Calu3 (cell line): Measurements from ENCODE around the gene ZNF682. TPM values are rescaled to one million over a fixed set of nuclear protein-coding genes. Genes with fewer than 3 reads are reported as not detected.
"Not testable (repeated sequence)": the region's sequence is repeated elsewhere in the genome, so short reads cannot be mapped to it uniquely, and the experiment has no call there.

Source experiments
- BruUV-seq: library from RNA; stranded (reverse); fragments of 400-500 nt; replicated peaks from 2 replicates; lab custom pipeline; 2021; lab: Mats Ljungman, UMichigan
- CTCF ChIA-PET: fragments of 300-600 bp; sonication (Branson Sonifier 250); formaldehyde crosslinking; loops from one replicate; lab custom pipeline; 2022; ENCODE audit warnings: antibody characterized with exemption; lab: Charles Lee
- DNase-seq: peaks from one replicate; pipeline ENCODE4 v3.0.0; 2022
- H3K27ac Mint-ChIP-seq: one replicate; pipeline ENCODE4 v1.8.0; 2022; ENCODE audit warnings: mixed read lengths; ENCODE audit not compliant: unreplicated experiment
- H3K27me3 Mint-ChIP-seq: one replicate; pipeline ENCODE4 v1.8.0; 2022; ENCODE audit warnings: mixed read lengths; ENCODE audit not compliant: unreplicated experiment
- H3K36me3 Mint-ChIP-seq: one replicate; pipeline ENCODE4 v1.8.0; 2022; ENCODE audit warnings: mild to moderate bottlenecking, moderate library complexity, mixed read lengths; ENCODE audit not compliant: insufficient read depth, unreplicated experiment
- H3K4me1 Mint-ChIP-seq: one replicate; pipeline ENCODE4 v1.8.0; 2022; ENCODE audit warnings: mild to moderate bottlenecking, low read depth, mixed read lengths; ENCODE audit not compliant: unreplicated experiment
- H3K4me3 Mint-ChIP-seq: one replicate; pipeline ENCODE4 v1.8.0; 2022; ENCODE audit warnings: mild to moderate bottlenecking, low read depth, moderate library complexity, mixed read lengths; ENCODE audit not compliant: unreplicated experiment
- H3K9me3 Mint-ChIP-seq: one replicate; pipeline ENCODE4 v1.8.0; 2022; ENCODE audit warnings: low read depth, mixed read lengths; ENCODE audit not compliant: unreplicated experiment
- CTCF ChIP-seq: fragments of 200-600 bp; IDR thresholded peaks from one replicate; pipeline ENCODE4 v1.8.0; 2022; ENCODE audit warnings: antibody characterized with exemption; ENCODE audit not compliant: unreplicated experiment
- intact Hi-C: fragments of 100-400 bp; cut with micrococcal nuclease; formaldehyde crosslinking; loops from one replicate; pipeline ENCODE4 v1.10.0; 2022; ENCODE audit not compliant: unreplicated experiment
- total RNA-seq: library from RNA; stranded (reverse); gene quantifications from 2 replicates; pipeline ENCODE4 v1.2.3, GENCODE V29; 2022

The ZNF682 gene
- total RNA-seq, 1 experiment from 2014 or later: 3.5 TPM

DNA sequence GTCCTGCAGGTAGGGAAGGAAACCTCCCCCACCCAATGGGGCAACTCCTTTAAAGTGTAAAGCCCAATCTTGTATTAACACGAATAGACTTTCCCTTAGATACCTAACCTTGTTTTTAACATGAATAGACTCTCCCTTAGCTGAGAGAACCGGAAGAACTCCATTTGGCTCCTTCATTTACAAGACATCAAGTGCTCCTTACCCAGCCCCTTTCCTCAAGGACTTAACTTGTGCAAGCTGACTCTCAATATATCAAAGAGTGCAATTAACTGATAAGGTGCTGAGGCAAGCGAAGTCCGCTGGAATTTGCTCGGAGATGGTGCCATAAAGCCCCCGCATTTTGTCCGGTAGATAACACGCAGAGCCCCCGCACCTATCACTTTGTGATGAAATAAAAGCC is 28.6 kb upstream of the ZNF682 start:
- intact Hi-C loops: no loop called here
- Mint-ChIP-seq H3K4me1 (no peaks in the 10 kb centered on the region), H3K27ac (no peak overlapping the region), H3K4me3 (no peak overlapping the region), H3K9me3 (peaks cover 11% of the 10 kb centered on the region), H3K27me3 (no peaks in the 10 kb centered on the region), H3K36me3 (no peaks in the 10 kb centered on the region)
- DNase-seq: no peak
- BruUV-seq: no TSS peak
- CTCF ChIA-PET: no interaction called here
- TF ChIP-seq CTCF: no peak

GRCh38 chr19:20066861-20067260 is 27.6 kb upstream of the ZNF682 start:
- H3K9me3 Mint-ChIP-seq: peaks cover 8% of the 10 kb centered on the region
- intact Hi-C loops: no loop called here
- H3K4me1 Mint-ChIP-seq: no peaks in the 10 kb centered on the region
- CTCF ChIA-PET: no interaction called here
- BruUV-seq: no TSS peak
- no peak overlapping the region for H3K4me3 Mint-ChIP-seq
- H3K27ac Mint-ChIP-seq: no peak overlapping the region
- DNase-seq: no peak
- H3K27me3 Mint-ChIP-seq: no peaks in the 10 kb centered on the region
- H3K36me3 Mint-ChIP-seq: no peaks in the 10 kb centered on the region
- no peak for TF ChIP-seq CTCF

GRCh38 chr19:20060282-20060681 is 21.0 kb upstream of the ZNF682 start:
- intact Hi-C loops: no loop called here
- no peak for DNase-seq
- CTCF ChIA-PET: no interaction called here
- no peaks in the 10 kb centered on the region for H3K4me1 Mint-ChIP-seq
- H3K27me3 Mint-ChIP-seq: no peaks in the 10 kb centered on the region
- no TSS peak for BruUV-seq
- no peaks in the 10 kb centered on the region for H3K36me3 Mint-ChIP-seq
- H3K9me3 Mint-ChIP-seq: no peaks in the 10 kb centered on the region
- no peak overlapping the region for H3K4me3 Mint-ChIP-seq
- TF ChIP-seq CTCF: no peak
- H3K27ac Mint-ChIP-seq: no peak overlapping the region

- H3K4me3 Mint-ChIP-seq, DNase-seq, H3K27me3 Mint-ChIP-seq, H3K9me3 Mint-ChIP-seq, H3K36me3 Mint-ChIP-seq, H3K27ac Mint-ChIP-seq, intact Hi-C loops, H3K4me1 Mint-ChIP-seq, CTCF ChIA-PET, BruUV-seq: not testable (repeated sequence)
These were observed 19.4 kb upstream of the ZNF682 start for GRCh38 chr19:20058738-20059137.

DNA sequence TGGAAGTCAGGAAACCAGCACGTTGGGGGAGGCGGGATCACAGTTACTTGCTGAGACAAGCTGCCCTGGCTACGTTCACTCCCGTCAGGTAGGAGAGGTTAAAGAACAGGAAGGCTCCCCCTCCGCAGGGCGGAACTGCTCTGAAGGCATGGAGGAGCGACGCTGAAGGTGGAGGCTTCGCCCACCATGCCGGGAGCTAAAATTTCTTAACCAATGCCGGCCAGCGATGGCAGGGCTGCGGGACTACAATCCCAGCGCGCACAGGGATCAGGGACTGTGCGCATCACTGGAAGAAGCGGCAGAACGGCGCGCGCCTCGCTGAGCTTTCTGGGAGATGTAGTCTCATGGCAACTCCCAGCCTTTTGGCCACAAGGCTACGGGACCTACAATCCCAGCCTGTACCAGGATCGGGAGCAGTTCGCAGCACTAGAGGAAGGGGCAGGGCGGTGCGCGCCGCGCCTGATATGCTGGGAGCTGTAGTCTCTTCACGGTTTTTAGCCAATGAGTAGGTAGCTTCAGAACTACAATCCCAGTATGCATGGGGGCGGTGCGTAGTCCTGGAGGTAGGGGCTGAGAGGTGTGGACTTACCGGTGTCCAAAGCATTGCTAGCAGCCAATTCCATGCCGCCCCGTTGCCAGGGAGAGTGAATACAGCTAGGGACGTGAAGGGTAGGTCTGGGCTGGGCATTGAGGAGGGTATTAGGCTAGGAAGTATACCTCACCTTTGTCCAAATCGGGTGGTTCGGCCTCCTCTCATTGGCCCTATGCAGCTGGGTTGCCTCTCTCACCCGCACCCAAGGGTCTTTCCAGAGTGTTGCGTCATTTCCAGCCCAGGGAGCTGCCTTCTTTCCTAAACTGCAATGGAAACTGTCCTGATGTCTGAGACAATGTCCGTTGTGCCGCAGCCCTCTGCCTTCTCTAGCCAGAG is 12.8 kb upstream of the ZNF682 start:
- Mint-ChIP-seq H3K9me3 (peaks cover 10% of the 10 kb centered on the region), H3K4me1 (no peaks in the 10 kb centered on the region), H3K4me3 (peak overlapping the region; percentile 58), H3K27ac (no peak overlapping the region), H3K27me3 (no peaks in the 10 kb centered on the region), H3K36me3 (peaks cover 13% of the 10 kb centered on the region)
- BruUV-seq: no TSS peak
- TF ChIP-seq CTCF: no peak
- peak; percentile 71 for DNase-seq
- CTCF ChIA-PET: no interaction called here
- intact Hi-C loops: loop anchor here (1.0 kb wide), 1 partner anchor 25 kb away; the partner anchor contains the start of gene ZNF90

DNA sequence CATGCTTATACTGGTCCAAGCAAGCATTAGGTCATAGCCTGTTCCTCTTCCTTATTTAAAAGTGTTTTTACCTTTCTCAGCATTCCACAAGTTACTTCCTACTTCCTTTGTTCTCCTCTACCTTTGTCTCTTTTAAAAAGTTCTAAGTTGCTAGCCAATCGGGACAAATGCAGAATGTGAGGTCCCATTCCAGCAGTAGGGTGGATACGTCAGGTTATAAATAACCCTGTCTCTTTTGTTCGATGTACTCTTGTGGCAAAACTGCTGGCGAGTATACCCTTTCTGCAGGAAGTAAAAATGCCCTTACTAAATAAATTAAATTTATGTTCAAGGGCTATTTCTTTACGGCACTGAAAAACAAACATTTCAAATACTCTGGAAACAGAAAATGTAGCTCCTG is 6.4 kb upstream of the ZNF682 start:
- DNase-seq, H3K27ac Mint-ChIP-seq, H3K4me1 Mint-ChIP-seq, H3K36me3 Mint-ChIP-seq, BruUV-seq, H3K4me3 Mint-ChIP-seq, intact Hi-C loops, H3K9me3 Mint-ChIP-seq, H3K27me3 Mint-ChIP-seq, CTCF ChIA-PET: not testable (repeated sequence)
